Limb (tissue), 2 donors: ENCODE results near the gene TMEM240.
"Not testable (repeated sequence)": the region's sequence is repeated elsewhere in the genome, so short reads cannot be mapped to it uniquely, and the experiment has no call there.

Source experiments
- DNase-seq, 2 donors: peaks; one replicate each; pipeline ENCODE4 v3.0.0-alpha.2; 2016; ENCODE audit errors: extremely low spot score in 2 of 2

The TMEM240 gene

GRCh38 chr1:1540818-1541628, 599 bp upstream of the TMEM240 start:
- peak in 1 of 2 donors; percentile 40 for DNase-seq

GRCh38 chr1:1539310-1540089, 924 bp downstream of the TMEM240 start:
- DNase-seq, result peak in 1 of 2 donors; percentile 64

GRCh38 chr1:1538989-1539309, 1.5 kb downstream of the TMEM240 start:
- peak in 1 of 2 donors; percentile 32 for DNase-seq

- DNase-seq, result no peak
These were observed 2.1 kb downstream of the TMEM240 start for GRCh38 chr1:1538334-1538733.

- no peak for DNase-seq
These were observed 2.7 kb downstream of the TMEM240 start for GRCh38 chr1:1537626-1538250.

- no peak for DNase-seq
These were observed 3.4 kb downstream of the TMEM240 start for GRCh38 chr1:1536938-1537546.

GRCh38 chr1:1536019-1536937, 4.1 kb downstream of the TMEM240 start:
- DNase-seq, result peak in 1 of 2 donors; percentile 32

- DNase-seq, result peak in 1 of 2 donors; percentile 36
These were observed 5.0 kb downstream of the TMEM240 start for GRCh38 chr1:1535201-1536018.

- no peak for DNase-seq
These were observed 5.8 kb downstream of the TMEM240 start for GRCh38 chr1:1534401-1535154.

- not testable (repeated sequence) for DNase-seq
These were observed 6.5 kb downstream of the TMEM240 start for GRCh38 chr1:1533894-1534291.

- not testable (repeated sequence) for DNase-seq
These were observed 7.1 kb downstream of the TMEM240 start for GRCh38 chr1:1533176-1533893.

- no peak for DNase-seq
These were observed 8.5 kb downstream of the TMEM240 start for GRCh38 chr1:1531947-1532346.

GRCh38 chr1:1529936-1530335, 10.5 kb downstream of the TMEM240 start:
- no peak for DNase-seq

- no peak for DNase-seq
These were observed 11.1 kb downstream of the TMEM240 start for GRCh38 chr1:1529321-1529720.

- no peak for DNase-seq
These were observed 11.8 kb downstream of the TMEM240 start for GRCh38 chr1:1528301-1529267.

- DNase-seq, result no peak
These were observed 13.2 kb downstream of the TMEM240 start for GRCh38 chr1:1527092-1527816.

- not testable (repeated sequence) for DNase-seq
These were observed 13.9 kb downstream of the TMEM240 start for GRCh38 chr1:1526476-1526875.
